Left lung (tissue), 8 donors: ENCODE results near the gene MYH13. TPM values are rescaled to one million over a fixed set of nuclear protein-coding genes. Genes with fewer than 3 reads are reported as not detected.

Experiments
- polyA plus RNA-seq, 6 donors: library from polyadenylated mRNA; unstranded; fragments of 120-200 nt; gene quantifications; one replicate each; pipeline ENCODE4 v1.2.1, GENCODE V29; 2013; ENCODE audit not compliant: insufficient read length in 6 of 6
- total RNA-seq, 2 donors: library from RNA; stranded (reverse); fragmentation: NEBNext Ultra II Directional; extraction: Animal tissue kit (Norgen Biotek cat#: 25700); gene quantifications; one replicate each; pipeline ENCODE4 v1.2.1, GENCODE V29; 2021
- donor health status: DM: no; HTN: yes; CAD: no.
- donor health status: DM: no; HTN: no; CAD: no.

The MYH13 gene
- total and polyA plus RNA-seq, 8 donors: 0.03 TPM; not detected in 6

Other genes with a start within 250 kb of the MYH13 start
- 10 to 100 TPM; 57.9 to 83.4 TPM for gene GAS7, start 174.4 kb downstream of the MYH13 start, total RNA-seq
- gene GAS7, start 174.4 kb downstream of the MYH13 start, polyA plus RNA-seq: 10 to 100 TPM; 30.4 to 45.1 (median 35.4) TPM
- gene MYH8, start 48.9 kb upstream of the MYH13 start, total RNA-seq: not detected
- gene MYH8, start 48.9 kb upstream of the MYH13 start, polyA plus RNA-seq: not detected
- gene MYH4, start 96.6 kb upstream of the MYH13 start, total RNA-seq: not detected
- not detected for gene MYH4, start 96.6 kb upstream of the MYH13 start, polyA plus RNA-seq
- gene MYH1, start 145.5 kb upstream of the MYH13 start, total RNA-seq: under 1 TPM; 0.05 to 0.20 TPM
- not detected for gene MYH1, start 145.5 kb upstream of the MYH13 start, polyA plus RNA-seq
- gene MYH2, start 176.7 kb upstream of the MYH13 start, total RNA-seq: under 1 TPM; 0.05 to 0.17 TPM
- gene MYH2, start 176.7 kb upstream of the MYH13 start, polyA plus RNA-seq: not detected